GM04504 (cell line): Measurements from ENCODE around the gene TEX52.
A peak's percentile ranks its signal among the peaks of the same experiment; 100 is the strongest.
"Not testable (repeated sequence)": the region's sequence is repeated elsewhere in the genome, so short reads cannot be mapped to it uniquely, and the experiment has no call there.

ENCODE experiments used
- DNase-seq: peaks from one replicate; pipeline ENCODE4 v3.0.0-alpha.2; 2012; ENCODE audit warnings: low read depth

The TEX52 gene

GRCh38 chr12:2864198-2864597, 7.4 kb upstream of the TEX52 start:
- no peak for DNase-seq

- not testable (repeated sequence) for DNase-seq
These were observed 6.6 kb upstream of the TEX52 start for GRCh38 chr12:2863402-2863801.

- DNase-seq: no peak
These were observed 6.0 kb upstream of the TEX52 start for GRCh38 chr12:2862876-2863275.

GRCh38 chr12:2860170-2860569, 3.3 kb upstream of the TEX52 start:
- DNase-seq: no peak

- DNase-seq: no peak
These were observed 2.1 kb upstream of the TEX52 start for GRCh38 chr12:2858944-2859421.

- DNase-seq: no peak
These were observed 1.5 kb upstream of the TEX52 start for GRCh38 chr12:2858334-2858733.

GRCh38 chr12:2857576-2857975, 737 bp upstream of the TEX52 start:
- DNase-seq: no peak

- DNase-seq: no peak
These were observed 788 bp downstream of the TEX52 start for GRCh38 chr12:2856051-2856450.

- DNase-seq: no peak
These were observed 1.3 kb downstream of the TEX52 start for GRCh38 chr12:2855546-2855945.

GRCh38 chr12:2854669-2855453, 2.0 kb downstream of the TEX52 start:
- no peak for DNase-seq

GRCh38 chr12:2853626-2854025, 3.2 kb downstream of the TEX52 start:
- peak; percentile 35 for DNase-seq

GRCh38 chr12:2851931-2852330, 4.9 kb downstream of the TEX52 start:
- DNase-seq: no peak

- no peak for DNase-seq
These were observed 11.6 kb downstream of the TEX52 start for GRCh38 chr12:2845280-2845679.

GRCh38 chr12:2844786-2845185, 12.1 kb downstream of the TEX52 start:
- DNase-seq: no peak

GRCh38 chr12:2842948-2843347, 13.9 kb downstream of the TEX52 start:
- DNase-seq: no peak

- DNase-seq: no peak
These were observed 15.7 kb downstream of the TEX52 start for GRCh38 chr12:2841056-2841650.

- DNase-seq: no peak
These were observed 20.3 kb downstream of the TEX52 start for GRCh38 chr12:2836574-2836973.

GRCh38 chr12:2835691-2836403, 21.0 kb downstream of the TEX52 start:
- DNase-seq: no peak

- DNase-seq: no peak
These were observed 22.0 kb downstream of the TEX52 start, which contains the start of gene NRIP2 for GRCh38 chr12:2834581-2835491. TSS of gene NRIP2 (minus strand) at chr12:2835035. CDS start at chr12:2834983, 52 bp downstream.

GRCh38 chr12:2833810-2834209, 23.0 kb downstream of the TEX52 start:
- DNase-seq: no peak

GRCh38 chr12:2833327-2833726, 23.5 kb downstream of the TEX52 start:
- DNase-seq: no peak
